Caco-2 (cell line): ENCODE data around the gene GPR65. TPM values are rescaled to one million over a fixed set of nuclear protein-coding genes. Genes with fewer than 3 reads are reported as not detected.

Source experiments
- BruUV-seq: library from RNA; stranded (reverse); fragments of 400-500 nt; replicated peaks from 2 replicates; lab custom pipeline; 2021; lab: Mats Ljungman, UMichigan
- CTCF ChIA-PET: fragments of 300-600 bp; sonication (Branson Sonifier 250); formaldehyde crosslinking; loops from one replicate; lab custom pipeline; 2022; ENCODE audit warnings: antibody characterized with exemption; lab: Charles Lee
- POLR2A ChIA-PET: fragments of 300-600 bp; sonication (Branson Sonifier 250); formaldehyde crosslinking; loops from one replicate; lab custom pipeline; 2022; ENCODE audit warnings: antibody characterized with exemption; lab: Charles Lee
- DNase-seq, 2 experiments: peaks; one replicate each; pipeline versions ENCODE4 v3.0.0 to v3.0.0-alpha.2; 2020 to 2022
- H3K27me3 ChIP-seq: replicated peaks from 2 replicates; pipeline ENCODE4 v1.6.0; 2011; ENCODE audit warnings: low read length; ENCODE audit not compliant: control insufficient read depth, insufficient read depth
- H3K36me3 ChIP-seq: 2 replicates; pipeline ENCODE4 v1.5.1; 2011; ENCODE audit warnings: low read length; ENCODE audit not compliant: control insufficient read depth, insufficient read depth
- H3K4me1 ChIP-seq: fragments of 250-450 bp; sonication (Bioruptor Pico); 2 replicates; pipeline ENCODE4 v1.5.1; 2020; ENCODE audit warnings: mild to moderate bottlenecking
- H3K4me3 ChIP-seq: 2 replicates; pipeline ENCODE4 v1.5.1; 2011; ENCODE audit warnings: low read depth, mild to moderate bottlenecking, control low read depth, low read length
- H3K9me3 ChIP-seq: fragments of 250-450 bp; sonication (Bioruptor Pico); 2 replicates; pipeline ENCODE4 v1.5.1; 2020; ENCODE audit warnings: mild to moderate bottlenecking, moderate library complexity
- H3K27ac Mint-ChIP-seq: one replicate; pipeline ENCODE4 v1.8.0; 2022; ENCODE audit warnings: mixed read lengths; ENCODE audit not compliant: unreplicated experiment
- H3K27me3 Mint-ChIP-seq: one replicate; pipeline ENCODE4 v1.8.0; 2022; ENCODE audit warnings: mixed read lengths; ENCODE audit not compliant: insufficient read depth, unreplicated experiment
- H3K36me3 Mint-ChIP-seq: one replicate; pipeline ENCODE4 v1.8.0; 2022; ENCODE audit warnings: mild to moderate bottlenecking, mixed read lengths; ENCODE audit not compliant: insufficient read depth, unreplicated experiment
- H3K4me1 Mint-ChIP-seq: one replicate; pipeline ENCODE4 v1.8.0; 2022; ENCODE audit warnings: low read depth, mixed read lengths; ENCODE audit not compliant: unreplicated experiment
- H3K4me3 Mint-ChIP-seq: one replicate; pipeline ENCODE4 v1.8.0; 2022; ENCODE audit warnings: mild to moderate bottlenecking, moderate library complexity, mixed read lengths; ENCODE audit not compliant: unreplicated experiment
- H3K9me3 Mint-ChIP-seq: one replicate; pipeline ENCODE4 v1.8.0; 2022; ENCODE audit warnings: mixed read lengths; ENCODE audit not compliant: unreplicated experiment
- intact Hi-C: fragments of 100-400 bp; cut with micrococcal nuclease; formaldehyde crosslinking; loops from one replicate; pipeline ENCODE4 v1.10.0; 2022; ENCODE audit not compliant: unreplicated experiment
- total RNA-seq: library from RNA; stranded (reverse); gene quantifications from 2 replicates; pipeline ENCODE4 v1.2.3, GENCODE V29; 2022
- TF ChIP-seq, protein P1 (sequence below), 2 experiments: fragments of 200-600 bp in 1 of 2; IDR thresholded peaks; 1 replicate in 1 of 2; 2 replicates in 1 of 2; pipeline versions ENCODE4 v1.5.1 to v1.8.0; 2011 to 2022; ENCODE audit warnings: antibody characterized with exemption in 1 of 2, control low read depth in 1 of 2, inconsistent platforms in 1 of 2, low read depth in 1 of 2, low read length in 1 of 2, mild to moderate bottlenecking in 1 of 2, moderate library complexity in 1 of 2; ENCODE audit not compliant: insufficient read depth in 1 of 2, severe bottlenecking in 1 of 2, unreplicated experiment in 1 of 2

Gene GPR65
- total RNA-seq, 1 experiment from 2014 or later, result not detected

DNA sequence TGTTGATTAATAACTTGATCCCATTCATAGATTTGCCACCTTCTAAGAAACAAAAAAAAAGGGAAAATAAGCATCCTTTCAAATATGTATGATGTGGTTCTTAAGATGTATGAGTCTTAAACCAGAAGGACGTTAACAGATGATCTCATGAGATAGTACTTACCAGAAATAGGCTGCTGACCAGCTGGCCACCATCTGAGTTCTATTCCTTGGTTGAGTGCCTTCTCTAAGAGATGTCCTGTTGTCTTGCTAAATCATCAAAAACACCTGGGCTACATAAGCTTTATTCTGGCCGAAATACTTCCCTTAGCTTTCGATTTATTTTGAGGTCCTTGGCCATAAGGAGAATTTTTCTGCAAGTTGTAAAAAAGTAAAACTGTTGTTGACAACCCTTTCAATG lies 55.6 kb downstream of the GPR65 start:
- H3K9me3 ChIP-seq, result no peaks in the 10 kb centered on the region
- DNase-seq, result no peak
- H3K4me1 Mint-ChIP-seq, result peaks cover 6% of the 10 kb centered on the region
- H3K4me3 Mint-ChIP-seq, result no peak overlapping the region
- peaks cover 4% of the 10 kb centered on the region for H3K27me3 Mint-ChIP-seq
- no peaks in the 10 kb centered on the region for H3K36me3 ChIP-seq
- peaks cover 8% of the 10 kb centered on the region for H3K9me3 Mint-ChIP-seq
- intact Hi-C loops, result no loop called here
- ChIA-PET POLR2A (no interaction called here), CTCF (no interaction called here)
- H3K27me3 ChIP-seq, result no peaks in the 10 kb centered on the region
- no peaks in the 10 kb centered on the region for H3K36me3 Mint-ChIP-seq
- H3K4me3 ChIP-seq, result no peak overlapping the region
- no peaks in the 10 kb centered on the region for H3K4me1 ChIP-seq
- no peak overlapping the region for H3K27ac Mint-ChIP-seq
- TF ChIP-seq, protein P1, sequence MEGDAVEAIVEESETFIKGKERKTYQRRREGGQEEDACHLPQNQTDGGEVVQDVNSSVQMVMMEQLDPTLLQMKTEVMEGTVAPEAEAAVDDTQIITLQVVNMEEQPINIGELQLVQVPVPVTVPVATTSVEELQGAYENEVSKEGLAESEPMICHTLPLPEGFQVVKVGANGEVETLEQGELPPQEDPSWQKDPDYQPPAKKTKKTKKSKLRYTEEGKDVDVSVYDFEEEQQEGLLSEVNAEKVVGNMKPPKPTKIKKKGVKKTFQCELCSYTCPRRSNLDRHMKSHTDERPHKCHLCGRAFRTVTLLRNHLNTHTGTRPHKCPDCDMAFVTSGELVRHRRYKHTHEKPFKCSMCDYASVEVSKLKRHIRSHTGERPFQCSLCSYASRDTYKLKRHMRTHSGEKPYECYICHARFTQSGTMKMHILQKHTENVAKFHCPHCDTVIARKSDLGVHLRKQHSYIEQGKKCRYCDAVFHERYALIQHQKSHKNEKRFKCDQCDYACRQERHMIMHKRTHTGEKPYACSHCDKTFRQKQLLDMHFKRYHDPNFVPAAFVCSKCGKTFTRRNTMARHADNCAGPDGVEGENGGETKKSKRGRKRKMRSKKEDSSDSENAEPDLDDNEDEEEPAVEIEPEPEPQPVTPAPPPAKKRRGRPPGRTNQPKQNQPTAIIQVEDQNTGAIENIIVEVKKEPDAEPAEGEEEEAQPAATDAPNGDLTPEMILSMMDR (IDR thresholded peaks at IDR 0.05; ENCODE audit: insufficient read depth in 1 of 2, low read depth in 1 of 2, low read length in 1 of 2, severe bottlenecking in 1 of 2, unreplicated experiment in 1 of 2), result no peak
- no TSS peak for BruUV-seq

DNA sequence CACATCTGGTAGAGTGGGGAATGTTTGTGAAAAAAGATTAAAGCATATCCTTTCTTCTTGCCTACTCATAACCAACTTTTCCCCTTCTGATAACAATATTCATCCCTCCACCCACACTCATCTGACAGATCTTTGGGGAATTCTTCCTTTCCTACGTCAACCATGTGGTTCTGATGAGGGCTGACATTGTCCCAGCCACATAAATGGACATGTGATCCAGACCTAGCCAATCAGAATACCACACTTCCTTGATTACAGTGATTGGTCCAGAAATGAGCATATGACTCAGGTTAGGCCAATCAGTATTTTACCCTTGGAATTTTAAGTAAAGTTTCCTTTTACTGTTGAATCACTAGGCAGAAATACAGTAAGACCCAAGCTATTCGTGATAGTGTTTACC lies 58.9 kb downstream of the GPR65 start:
- Mint-ChIP-seq H3K36me3 (no peaks in the 10 kb centered on the region), H3K4me3 (no peak overlapping the region), H3K27ac (no peak overlapping the region), H3K27me3 (peaks cover 4% of the 10 kb centered on the region), H3K4me1 (peaks cover 6% of the 10 kb centered on the region), H3K9me3 (peaks cover 8% of the 10 kb centered on the region)
- Histone ChIP-seq H3K4me3 (no peak overlapping the region), H3K36me3 (no peaks in the 10 kb centered on the region), H3K9me3 (no peaks in the 10 kb centered on the region), H3K27me3 (no peaks in the 10 kb centered on the region), H3K4me1 (no peaks in the 10 kb centered on the region)
- no TSS peak for BruUV-seq
- CTCF ChIA-PET, result no interaction called here
- TF ChIP-seq, protein P1 (IDR thresholded peaks at IDR 0.05; ENCODE audit: insufficient read depth in 1 of 2, low read depth in 1 of 2, low read length in 1 of 2, severe bottlenecking in 1 of 2, unreplicated experiment in 1 of 2), result no peak
- POLR2A ChIA-PET, result no interaction called here
- intact Hi-C loops, result no loop called here
- DNase-seq, result no peak

Other genes starting within 250 kb of the GPR65 start
- 16.3 and 19.9 TPM in 2 replicates for gene GALC, start 12.0 kb upstream of the GPR65 start, total RNA-seq